Suprapubic skin (tissue), 4 donors: Measurements from ENCODE around the gene SLC22A25. TPM values are rescaled to one million over a fixed set of nuclear protein-coding genes. Genes with fewer than 3 reads are reported as not detected.
"Not testable (repeated sequence)": the region's sequence is repeated elsewhere in the genome, so short reads cannot be mapped to it uniquely, and the experiment has no call there.

Experiments used
- DNase-seq, 2 donors: peaks; one replicate each; pipeline ENCODE4 v3.0.0-alpha.2; 2019; ENCODE audit warnings: low spot score in 2 of 2
- H3K27ac ChIP-seq: fragments of 200-600 bp; sonication (generic); one replicate; pipeline ENCODE4 v1.5.1; 2019
- H3K27me3 ChIP-seq: fragments of 200-600 bp; sonication (generic); one replicate; pipeline ENCODE4 v1.5.1; 2019
- H3K36me3 ChIP-seq: fragments of 200-600 bp; sonication (generic); one replicate; pipeline ENCODE4 v1.5.1; 2019
- H3K4me1 ChIP-seq: fragments of 200-600 bp; sonication (generic); one replicate; pipeline ENCODE4 v1.5.1; 2019
- H3K4me3 ChIP-seq: fragments of 200-600 bp; sonication (generic); one replicate; pipeline ENCODE4 v1.5.1; 2019; ENCODE audit warnings: mild to moderate bottlenecking
- H3K9me3 ChIP-seq: fragments of 200-600 bp; sonication (generic); one replicate; pipeline ENCODE4 v1.5.1; 2019
- EP300 ChIP-seq: sonication (generic); formaldehyde crosslinking; IDR thresholded peaks from one replicate; pipeline ENCODE4 v1.6.1; 2017; ENCODE audit warnings: antibody characterized with exemption
- POLR2A ChIP-seq, 2 donors: fragments of 450-650 bp; IDR thresholded peaks; one replicate each; pipeline ENCODE4 v1.6.1; 2017; ENCODE audit warnings: antibody characterized with exemption in 2 of 2, mild to moderate bottlenecking in 2 of 2, moderate library complexity in 2 of 2
- POLR2AphosphoS5 ChIP-seq, 3 donors: sonication (generic); formaldehyde crosslinking; IDR thresholded peaks; one replicate each; pipeline ENCODE4 v1.6.1; 2017; ENCODE audit warnings: antibody characterized with exemption in 3 of 3
- WGBS: methylation state at CpG from one replicate; pipeline ENCODE4 v1.1.5; 2018; 5-methylcytosine and 5-hydroxymethylcytosine counted together
- total RNA-seq, 4 donors: library from RNA; depleted of rRNA; stranded (reverse); fragments of >200 nt; gene quantifications; one replicate each; pipeline ENCODE4 v1.1.0, GENCODE V29; 2016
- TF ChIP-seq, protein P1 (sequence below), 2 donors: fragments of 200-600 bp in 1 of 2; fragments of 450-650 bp in 1 of 2; sonication (generic) in 1 of 2; IDR thresholded peaks; one replicate each; pipeline ENCODE4 v1.5.1; 2016 to 2019; ENCODE audit warnings: antibody characterized with exemption in 2 of 2, mild to moderate bottlenecking in 1 of 2, moderate library complexity in 1 of 2

Gene SLC22A25
- total RNA-seq, 4 donors from 2014 or later, result not detected

DNA sequence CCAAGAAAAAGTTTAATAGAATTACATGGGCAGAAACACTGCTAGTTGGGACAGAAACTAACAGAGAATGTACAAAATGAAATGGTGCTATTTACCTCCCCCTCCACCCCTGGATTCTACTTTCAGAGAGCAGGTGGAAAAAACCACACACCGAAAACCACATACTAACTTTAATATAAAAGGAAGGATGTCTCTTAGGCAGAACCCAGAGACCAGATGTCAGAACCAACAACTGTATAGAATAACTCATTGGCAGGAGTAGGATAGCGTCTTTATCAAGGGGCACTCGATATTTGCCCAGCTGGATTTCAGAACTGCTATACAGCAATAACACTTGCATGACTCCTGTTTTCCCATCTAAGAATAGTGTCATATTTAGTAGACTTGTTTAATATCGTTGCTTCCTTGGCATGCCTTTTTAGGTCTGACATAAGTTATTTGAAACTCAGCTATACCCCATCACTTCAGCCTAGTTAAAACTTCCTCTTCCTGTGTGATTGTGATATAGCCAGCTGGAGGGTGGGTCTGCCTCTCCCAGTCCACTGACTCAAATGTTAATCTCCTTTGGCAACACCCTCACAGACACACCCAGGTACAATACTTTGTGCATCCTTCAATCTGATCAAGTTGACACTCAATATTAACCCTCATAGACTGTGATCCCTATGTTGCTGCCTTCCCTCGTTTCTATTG lies 1.2 kb downstream of the SLC22A25 start:
- Histone ChIP-seq H3K36me3 (no peaks in the 10 kb centered on the region), H3K4me3 (no peak overlapping the region), H3K27me3 (peaks cover 6% of the 10 kb centered on the region), H3K4me1 (no peaks in the 10 kb centered on the region), H3K9me3 (no peaks in the 10 kb centered on the region), H3K27ac (no peak overlapping the region)
- TF ChIP-seq, protein P1, sequence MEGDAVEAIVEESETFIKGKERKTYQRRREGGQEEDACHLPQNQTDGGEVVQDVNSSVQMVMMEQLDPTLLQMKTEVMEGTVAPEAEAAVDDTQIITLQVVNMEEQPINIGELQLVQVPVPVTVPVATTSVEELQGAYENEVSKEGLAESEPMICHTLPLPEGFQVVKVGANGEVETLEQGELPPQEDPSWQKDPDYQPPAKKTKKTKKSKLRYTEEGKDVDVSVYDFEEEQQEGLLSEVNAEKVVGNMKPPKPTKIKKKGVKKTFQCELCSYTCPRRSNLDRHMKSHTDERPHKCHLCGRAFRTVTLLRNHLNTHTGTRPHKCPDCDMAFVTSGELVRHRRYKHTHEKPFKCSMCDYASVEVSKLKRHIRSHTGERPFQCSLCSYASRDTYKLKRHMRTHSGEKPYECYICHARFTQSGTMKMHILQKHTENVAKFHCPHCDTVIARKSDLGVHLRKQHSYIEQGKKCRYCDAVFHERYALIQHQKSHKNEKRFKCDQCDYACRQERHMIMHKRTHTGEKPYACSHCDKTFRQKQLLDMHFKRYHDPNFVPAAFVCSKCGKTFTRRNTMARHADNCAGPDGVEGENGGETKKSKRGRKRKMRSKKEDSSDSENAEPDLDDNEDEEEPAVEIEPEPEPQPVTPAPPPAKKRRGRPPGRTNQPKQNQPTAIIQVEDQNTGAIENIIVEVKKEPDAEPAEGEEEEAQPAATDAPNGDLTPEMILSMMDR (IDR thresholded peaks at IDR 0.05), result no peak
- TF ChIP-seq POLR2A (IDR thresholded peaks at IDR 0.05) (no peak), POLR2AphosphoS5 (IDR thresholded peaks at IDR 0.05) (no peak), EP300 (no peak)
- WGBS, result 67% methylated on average over 5 of the region's 5 CpGs
- no peak for DNase-seq

DNA sequence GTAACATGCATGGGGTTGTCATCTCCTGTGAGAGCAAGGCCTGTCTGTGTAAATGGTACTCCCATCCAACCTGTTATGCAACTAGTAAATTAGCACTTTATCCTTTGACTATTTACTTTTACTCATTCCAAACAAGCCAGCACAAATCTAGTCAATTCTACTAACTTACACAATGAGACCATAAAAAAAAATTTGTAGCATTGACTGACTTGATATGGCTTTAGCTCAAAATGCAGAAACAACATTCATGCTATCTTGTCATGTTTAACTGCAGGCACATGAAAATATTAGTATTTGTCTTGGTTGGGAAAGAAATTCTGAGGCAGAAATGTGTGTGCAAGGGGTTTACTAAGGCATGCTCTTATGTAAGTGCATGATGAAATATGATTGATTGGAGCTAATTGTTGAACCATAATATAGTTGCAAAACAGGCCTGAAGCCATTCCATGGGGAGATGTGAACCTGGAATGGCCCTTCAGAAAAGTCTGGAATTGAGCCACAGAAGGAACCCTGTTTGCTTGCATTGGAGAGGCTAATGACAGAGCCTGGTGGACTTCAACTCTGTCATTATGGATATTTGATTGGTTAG lies 2.5 kb downstream of the SLC22A25 start:
- Histone ChIP-seq H3K4me1 (no peaks in the 10 kb centered on the region), H3K4me3 (no peak overlapping the region), H3K27me3 (peaks cover 6% of the 10 kb centered on the region), H3K9me3 (no peaks in the 10 kb centered on the region), H3K36me3 (no peaks in the 10 kb centered on the region), H3K27ac (no peak overlapping the region)
- TF ChIP-seq POLR2AphosphoS5 (IDR thresholded peaks at IDR 0.05), result no peak
- no peak for TF ChIP-seq EP300
- no peak for TF ChIP-seq POLR2A (IDR thresholded peaks at IDR 0.05)
- TF ChIP-seq, protein P1 (IDR thresholded peaks at IDR 0.05), result no peak
- no peak for DNase-seq

DNA sequence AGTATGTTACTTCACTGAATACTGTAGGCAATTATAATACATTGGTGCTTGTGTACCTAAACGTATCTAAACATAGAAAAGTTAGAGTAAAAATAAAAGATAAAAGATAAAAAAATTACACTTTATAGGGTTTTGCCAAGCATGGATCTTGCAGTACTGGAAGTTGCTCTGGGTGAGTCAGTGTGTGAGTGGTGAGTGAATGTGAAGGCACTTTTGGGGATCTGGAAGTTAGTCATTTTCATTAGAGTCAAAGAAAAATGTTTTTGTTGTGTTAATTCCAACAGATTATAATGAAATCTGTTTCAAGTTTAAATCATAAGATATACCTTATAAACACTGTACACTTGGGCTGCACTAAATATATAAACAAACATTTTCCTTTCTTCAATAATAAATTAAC lies 3.3 kb downstream of the SLC22A25 start:
- no peak overlapping the region for H3K4me3 ChIP-seq
- no peaks in the 10 kb centered on the region for H3K36me3 ChIP-seq
- TF ChIP-seq POLR2A (IDR thresholded peaks at IDR 0.05), result no peak
- TF ChIP-seq, protein P1 (IDR thresholded peaks at IDR 0.05), result no peak
- TF ChIP-seq EP300, result no peak
- no peaks in the 10 kb centered on the region for H3K9me3 ChIP-seq
- no peaks in the 10 kb centered on the region for H3K4me1 ChIP-seq
- WGBS, result 44% methylated on average over 1 of the region's 1 CpG
- H3K27ac ChIP-seq, result no peak overlapping the region
- no peak for DNase-seq
- peaks cover 6% of the 10 kb centered on the region for H3K27me3 ChIP-seq

DNA sequence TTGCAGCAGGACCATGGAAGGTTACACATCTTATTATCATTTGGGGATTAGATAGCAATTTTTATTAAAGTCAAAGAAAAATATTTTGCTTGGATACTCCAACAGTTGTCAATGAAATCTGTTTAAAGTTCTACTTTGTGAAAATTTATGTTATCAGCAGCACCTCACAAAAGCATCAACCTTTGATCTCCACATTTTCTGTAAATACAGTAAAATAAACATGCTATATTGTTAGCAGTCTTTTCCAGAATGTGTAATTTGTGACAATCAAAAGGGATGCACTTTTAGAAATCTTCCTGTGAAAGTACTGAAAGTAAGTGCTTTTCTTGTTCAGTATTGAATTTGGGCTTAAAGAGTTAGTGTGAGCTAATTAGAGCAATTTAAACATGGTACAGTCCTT lies 4.1 kb downstream of the SLC22A25 start:
- H3K27me3 ChIP-seq, result peaks cover 6% of the 10 kb centered on the region
- no peak for DNase-seq
- no peak overlapping the region for H3K27ac ChIP-seq
- H3K4me3 ChIP-seq, result no peak overlapping the region
- H3K9me3 ChIP-seq, result no peaks in the 10 kb centered on the region
- no peaks in the 10 kb centered on the region for H3K36me3 ChIP-seq
- H3K4me1 ChIP-seq, result no peaks in the 10 kb centered on the region
- TF ChIP-seq POLR2AphosphoS5 (IDR thresholded peaks at IDR 0.05), result no peak
- TF ChIP-seq EP300, result no peak
- TF ChIP-seq, protein P1 (IDR thresholded peaks at IDR 0.05), result no peak
- no peak for TF ChIP-seq POLR2A (IDR thresholded peaks at IDR 0.05)

DNA sequence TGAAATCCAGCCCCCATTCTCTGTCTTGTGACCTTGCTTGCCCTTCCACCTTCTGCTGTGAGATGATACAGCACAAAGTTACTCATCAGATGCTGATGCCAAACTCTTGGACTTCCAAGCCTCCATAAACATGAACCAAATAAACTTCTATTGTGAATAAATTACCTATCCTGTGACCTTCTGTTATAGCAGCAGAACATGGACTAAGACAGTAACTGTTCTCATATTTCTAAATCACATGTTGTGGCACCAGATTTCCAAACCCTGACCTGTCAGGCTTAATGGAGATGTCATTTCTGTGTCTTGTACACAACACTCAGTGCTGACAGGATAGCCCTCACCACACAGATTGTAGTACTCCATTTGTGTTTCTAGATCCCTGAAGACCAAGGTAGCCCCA lies 6.0 kb downstream of the SLC22A25 start:
- Histone ChIP-seq H3K27me3 (no peaks in the 10 kb centered on the region), H3K27ac (no peak overlapping the region), H3K4me1 (no peaks in the 10 kb centered on the region), H3K36me3 (no peaks in the 10 kb centered on the region), H3K4me3 (no peak overlapping the region), H3K9me3 (no peaks in the 10 kb centered on the region)
- TF ChIP-seq EP300 (no peak), POLR2AphosphoS5 (IDR thresholded peaks at IDR 0.05) (no peak)
- TF ChIP-seq, protein P1 (IDR thresholded peaks at IDR 0.05), result no peak
- DNase-seq, result no peak

DNA sequence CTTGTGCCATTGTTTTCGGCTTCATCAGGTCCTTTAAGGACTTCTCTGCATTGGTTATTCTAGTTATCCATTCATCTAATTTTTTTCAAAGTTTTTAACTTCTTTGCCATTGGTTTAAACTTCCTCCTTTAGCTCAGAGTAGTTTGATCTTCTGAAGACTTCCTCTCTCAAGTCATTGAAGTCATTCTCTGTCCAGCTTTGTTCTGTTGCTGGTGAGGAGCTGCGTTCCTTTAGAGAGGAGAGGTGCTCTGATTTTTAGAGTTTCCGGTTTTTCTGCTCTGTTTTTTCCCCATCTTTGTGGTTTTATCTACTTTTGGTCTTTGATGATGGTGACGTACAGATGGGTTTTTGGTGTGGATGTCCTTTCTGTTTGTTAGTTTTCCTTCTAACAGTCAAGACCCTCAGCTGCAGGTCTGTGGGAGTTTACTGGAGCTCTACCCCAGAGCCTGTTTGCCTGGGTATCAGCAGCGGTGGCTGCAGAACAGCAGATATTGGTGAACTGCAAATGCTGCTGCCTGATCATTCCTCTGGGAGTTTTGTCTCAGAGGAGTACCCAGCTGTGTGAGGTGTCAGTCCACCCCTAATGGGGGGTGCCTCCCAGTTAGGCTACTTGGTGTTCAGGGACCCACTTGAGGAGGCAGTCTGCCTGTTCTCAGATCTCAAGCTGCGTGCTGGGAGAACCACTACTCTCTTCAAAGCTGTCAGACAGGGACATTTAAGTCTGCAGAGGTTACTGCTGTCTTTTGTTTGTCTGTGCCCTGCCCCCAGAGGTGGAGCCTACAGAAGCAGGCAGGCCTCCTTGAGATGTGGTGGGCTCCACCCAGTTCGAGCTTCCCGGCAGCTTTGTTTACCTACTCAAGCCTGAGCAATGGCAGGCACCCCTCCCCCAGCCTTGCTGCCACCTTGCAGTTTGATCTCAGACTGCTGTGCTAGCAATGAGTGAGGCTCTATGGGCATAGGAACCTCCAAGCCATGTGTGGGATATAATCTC lies 7.6 kb downstream of the SLC22A25 start:
- not testable (repeated sequence) for H3K9me3 ChIP-seq, H3K4me3 ChIP-seq, H3K27ac ChIP-seq, H3K4me1 ChIP-seq, H3K27me3 ChIP-seq, H3K36me3 ChIP-seq, DNase-seq
- whole genome bisulfite sequencing, result 83% methylated on average over 8 of the region's 8 CpGs
